HG03095 (cell line): ENCODE data around the gene BOLA1.
"Not testable (repeated sequence)": the region's sequence is repeated elsewhere in the genome, so short reads cannot be mapped to it uniquely, and the experiment has no call there.

Experiments used
- ATAC-seq: cut with Tn5 transposase; IDR thresholded peaks from one replicate; pipeline ENCODE4 v1.9.1; 2021; ENCODE audit warnings: moderate library complexity; ENCODE audit not compliant: unreplicated experiment

Gene BOLA1

GRCh38 chr1:149886396-149887195 lies 12.8 kb upstream of the BOLA1 start:
- ATAC-seq: peak; percentile 58

GRCh38 chr1:149887196-149887455 lies 12.2 kb upstream of the BOLA1 start:
- not testable (repeated sequence) for ATAC-seq

GRCh38 chr1:149887456-149888246 lies 11.7 kb upstream of the BOLA1 start:
- ATAC-seq: peak; percentile 46

- peak; percentile 17 for ATAC-seq
These were observed 10.9 kb upstream of the BOLA1 start for GRCh38 chr1:149888247-149888998.

GRCh38 chr1:149888999-149889289 lies 10.4 kb upstream of the BOLA1 start:
- no peak for ATAC-seq

GRCh38 chr1:149896575-149896974 lies 2.8 kb upstream of the BOLA1 start:
- no peak for ATAC-seq

- no peak for ATAC-seq
These were observed 4.6 kb downstream of the BOLA1 start for GRCh38 chr1:149903836-149904491.

- no peak for ATAC-seq
These were observed 7.3 kb downstream of the BOLA1 start for GRCh38 chr1:149906570-149907075.

GRCh38 chr1:149914545-149914944 lies 15.2 kb downstream of the BOLA1 start:
- ATAC-seq: no peak

- no peak for ATAC-seq
These were observed 16.2 kb downstream of the BOLA1 start for GRCh38 chr1:149915429-149916192.

GRCh38 chr1:149916193-149916897 lies 17.0 kb downstream of the BOLA1 start:
- no peak for ATAC-seq

- no peak for ATAC-seq
These were observed 17.5 kb downstream of the BOLA1 start for GRCh38 chr1:149916898-149917252.

- no peak for ATAC-seq
These were observed 18.3 kb downstream of the BOLA1 start, which contains the start of gene SV2A for GRCh38 chr1:149917571-149918144. TSS of gene SV2A (minus strand) at chr1:149917844. CDS start at chr1:149913840, 4,004 bp downstream.

GRCh38 chr1:149923626-149924025 lies 24.3 kb downstream of the BOLA1 start:
- ATAC-seq: no peak

- no peak for ATAC-seq
These were observed 26.0 kb downstream of the BOLA1 start for GRCh38 chr1:149925345-149925744.

GRCh38 chr1:149925751-149926150 lies 26.4 kb downstream of the BOLA1 start:
- ATAC-seq: no peak

GRCh38 chr1:149926296-149926695 lies 26.9 kb downstream of the BOLA1 start:
- ATAC-seq: no peak

- ATAC-seq: no peak
These were observed 27.7 kb downstream of the BOLA1 start for GRCh38 chr1:149927056-149927562.
